ENCODE measurements around the gene MYRIP.

DNA sequence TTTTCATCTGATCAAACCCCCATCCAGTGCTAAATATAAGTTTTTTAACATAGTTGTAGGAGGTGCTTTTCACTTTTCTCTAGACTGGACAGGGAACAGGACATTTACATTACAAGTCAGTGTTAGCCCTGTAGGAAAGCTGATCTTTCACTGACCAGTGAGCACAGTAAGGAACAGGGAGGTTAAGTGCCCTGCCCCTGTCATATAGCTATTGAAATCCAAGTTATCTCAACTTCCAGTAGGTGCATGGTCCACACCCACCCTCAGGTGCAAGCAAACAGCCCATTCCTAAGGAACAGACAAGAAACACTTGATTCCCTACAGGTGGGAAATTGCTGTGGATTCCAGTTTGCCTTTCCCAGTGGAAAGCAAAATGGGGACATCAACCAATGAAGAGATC, 421.0 kb downstream of the MYRIP start:
- TF ChIP-seq POLR2A (IDR thresholded peaks at IDR 0.05; ENCODE audit: low read depth, low read length) (no peak), TAF1 (IDR thresholded peaks at IDR 0.05; ENCODE audit: low read depth, low read length) (no peak), POLR2AphosphoS5 (IDR thresholded peaks at IDR 0.05; ENCODE audit: low read depth, low read length) (no peak), PAX5 (IDR thresholded peaks at IDR 0.05; ENCODE audit: insufficient read depth, low read length, severe bottlenecking) (no peak), SPI1 (IDR thresholded peaks at IDR 0.05; ENCODE audit: low read depth, low read length) (no peak), POU2F2 (IDR thresholded peaks at IDR 0.05; ENCODE audit: low read depth, low read length) (no peak)

All from GM12891 (cell line).